RWPE2 (cell line): ENCODE results near the gene NDUFB2.
"Not testable (repeated sequence)": the region's sequence is repeated elsewhere in the genome, so short reads cannot be mapped to it uniquely, and the experiment has no call there.

Experiments
- ATAC-seq: fragments of 200-7000 bp; cut with Tn5 transposase; 3 replicates; pipeline ENCODE4 v1.9.1; 2021; ENCODE audit warnings: low read depth
- DNase-seq: peaks from one replicate; pipeline ENCODE4 v3.0.0-alpha.2; 2020; ENCODE audit warnings: low spot score
- H3K27ac ChIP-seq: fragments of 450-650 bp; 2 replicates; pipeline ENCODE4 v1.5.1; 2017; ENCODE audit warnings: mild to moderate bottlenecking; ENCODE audit not compliant: poor library complexity, severe bottlenecking
- H3K27me3 ChIP-seq: fragments of 250-450 bp; sonication (Bioruptor Pico); 2 replicates; pipeline ENCODE4 v1.5.1; 2021; ENCODE audit warnings: mild to moderate bottlenecking, moderate library complexity; ENCODE audit not compliant: insufficient read depth, poor library complexity, severe bottlenecking
- H3K36me3 ChIP-seq: fragments of 250-450 bp; sonication (Bioruptor Pico); 2 replicates; pipeline ENCODE4 v1.5.1; 2020; ENCODE audit warnings: low read depth, mild to moderate bottlenecking, moderate library complexity
- H3K4me1 ChIP-seq: fragments of 250-450 bp; sonication (Bioruptor Pico); 2 replicates; pipeline ENCODE4 v1.5.1; 2021; ENCODE audit warnings: mild to moderate bottlenecking, moderate library complexity; ENCODE audit not compliant: insufficient read depth, poor library complexity, severe bottlenecking
- H3K4me3 ChIP-seq: fragments of 250-450 bp; sonication (Bioruptor Pico); 2 replicates; pipeline ENCODE4 v1.5.1; 2021; ENCODE audit warnings: mild to moderate bottlenecking, moderate library complexity; ENCODE audit not compliant: severe bottlenecking
- H3K9me3 ChIP-seq: fragments of 250-450 bp; sonication (Bioruptor Pico); 2 replicates; pipeline ENCODE4 v1.5.1; 2021; ENCODE audit warnings: mild to moderate bottlenecking, moderate library complexity; ENCODE audit not compliant: severe bottlenecking
- CTCF ChIP-seq: fragments of 450-650 bp; IDR thresholded peaks from one replicate; pipeline ENCODE4 v1.5.1; 2017; ENCODE audit warnings: mild to moderate bottlenecking, moderate library complexity; ENCODE audit not compliant: poor library complexity, severe bottlenecking

Gene NDUFB2

DNA sequence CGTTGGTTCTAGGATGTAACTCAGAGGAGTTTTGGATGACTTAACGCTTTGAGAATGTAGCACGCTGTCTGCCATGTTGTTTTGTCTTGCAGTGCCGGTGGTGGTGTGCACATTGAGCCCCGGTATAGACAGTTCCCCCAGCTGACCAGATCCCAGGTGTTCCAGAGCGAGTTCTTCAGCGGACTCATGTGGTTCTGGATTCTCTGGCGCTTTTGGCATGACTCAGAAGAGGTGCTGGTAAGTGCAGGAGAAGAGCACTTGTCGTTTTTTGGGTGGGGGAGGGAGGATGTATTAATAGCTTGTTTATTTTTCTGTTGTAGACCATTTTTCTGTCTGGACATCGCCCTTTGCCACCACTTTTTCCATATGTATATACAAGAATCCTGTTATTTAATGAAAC, 6.3 kb downstream of the NDUFB2 start:
- Histone ChIP-seq H3K36me3 (peaks cover 60% of the 10 kb centered on the region), H3K27ac (no peak overlapping the region), H3K9me3 (no peaks in the 10 kb centered on the region), H3K4me1 (peaks cover 5% of the 10 kb centered on the region), H3K4me3 (no peak overlapping the region), H3K27me3 (no peaks in the 10 kb centered on the region)
- no peak for TF ChIP-seq CTCF
- ATAC-seq (no peak), DNase-seq (no peak)

DNA sequence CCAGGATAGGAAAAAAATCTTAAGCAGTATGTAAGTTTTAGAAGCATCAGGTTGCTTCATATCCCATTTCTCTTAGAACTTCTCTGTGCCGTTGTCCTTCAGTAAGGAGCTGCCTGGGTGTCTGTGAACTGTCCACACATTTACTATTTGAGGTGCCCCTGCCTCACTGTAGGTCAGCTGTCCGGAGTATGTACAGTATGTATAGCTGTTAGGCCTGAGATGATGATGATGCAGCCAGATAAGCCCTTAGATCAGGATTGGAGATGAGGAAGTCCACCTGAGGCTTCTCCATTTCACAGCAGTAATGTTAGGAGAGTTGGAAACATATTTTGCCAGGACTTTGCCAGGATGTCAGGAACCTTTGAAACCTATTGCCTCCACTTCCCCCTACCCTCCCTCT, 7.7 kb downstream of the NDUFB2 start:
- Histone ChIP-seq H3K36me3 (peaks cover 63% of the 10 kb centered on the region), H3K4me1 (no peaks in the 10 kb centered on the region), H3K27ac (no peak overlapping the region), H3K4me3 (no peak overlapping the region), H3K27me3 (no peaks in the 10 kb centered on the region), H3K9me3 (no peaks in the 10 kb centered on the region)
- TF ChIP-seq CTCF, result no peak
- DNase-seq (no peak), ATAC-seq (no peak)

- ATAC-seq, result no peak
- H3K4me3 ChIP-seq, result no peak overlapping the region
- H3K27me3 ChIP-seq, result no peaks in the 10 kb centered on the region
- no peak overlapping the region for H3K27ac ChIP-seq
- no peak for TF ChIP-seq CTCF
- H3K36me3 ChIP-seq, result peaks cover 42% of the 10 kb centered on the region
- no peaks in the 10 kb centered on the region for H3K4me1 ChIP-seq
- H3K9me3 ChIP-seq, result no peaks in the 10 kb centered on the region
- DNase-seq, result no peak
These were observed 10.6 kb downstream of the NDUFB2 start for GRCh38 chr7:140707132-140707531.

DNA sequence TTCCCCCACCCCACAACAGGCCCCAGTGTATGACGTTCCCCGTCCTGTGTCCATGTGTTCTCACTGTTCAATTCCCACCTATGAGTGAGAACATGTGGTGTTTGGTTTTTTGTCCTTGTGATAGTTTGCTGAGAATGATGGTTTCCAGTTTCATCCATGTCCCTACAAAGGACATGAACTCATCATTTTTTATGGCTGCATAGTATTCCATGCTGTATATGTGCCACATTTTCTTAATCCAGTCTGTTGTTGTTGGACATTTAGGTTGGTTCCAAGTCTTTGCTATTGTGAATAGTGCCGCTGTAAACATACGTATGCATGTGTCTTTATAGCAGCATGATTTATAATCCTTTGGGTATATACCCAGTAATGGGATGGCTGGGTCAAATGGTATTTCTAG, 12.3 kb downstream of the NDUFB2 start:
- DNase-seq, H3K9me3 ChIP-seq, H3K27me3 ChIP-seq, ATAC-seq, H3K4me1 ChIP-seq, H3K4me3 ChIP-seq, H3K27ac ChIP-seq: not testable (repeated sequence)
- peaks cover 32% of the 10 kb centered on the region for H3K36me3 ChIP-seq

DNA sequence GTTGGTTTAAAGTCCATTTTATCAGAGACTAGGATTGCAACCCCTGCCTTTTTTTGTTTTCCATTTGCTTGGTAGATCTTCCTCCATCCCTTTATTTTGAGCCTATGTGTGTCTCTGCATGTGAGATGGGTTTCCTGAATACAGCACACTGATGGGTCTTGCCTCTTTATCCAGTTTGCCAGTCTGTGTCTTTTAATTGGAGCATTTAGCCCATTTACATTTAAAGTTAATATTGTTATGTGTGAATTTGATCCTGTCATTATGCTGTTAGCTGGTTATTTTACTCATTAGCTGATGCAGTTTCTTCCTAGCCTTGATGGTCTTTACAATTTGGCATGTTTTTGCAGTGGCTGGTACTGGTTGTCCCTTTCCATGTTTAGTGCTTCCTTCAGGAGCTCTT, 15.9 kb downstream of the NDUFB2 start:
- not testable (repeated sequence) for H3K9me3 ChIP-seq, DNase-seq, H3K27ac ChIP-seq, H3K27me3 ChIP-seq, H3K4me1 ChIP-seq, ATAC-seq, H3K36me3 ChIP-seq, H3K4me3 ChIP-seq

- Histone ChIP-seq H3K4me1 (no peaks in the 10 kb centered on the region), H3K4me3 (no peak overlapping the region), H3K27me3 (no peaks in the 10 kb centered on the region), H3K9me3 (no peaks in the 10 kb centered on the region), H3K27ac (no peak overlapping the region), H3K36me3 (no peaks in the 10 kb centered on the region)
- no peak for DNase-seq
- no peak for ATAC-seq
- no peak for TF ChIP-seq CTCF
These were observed 18.0 kb downstream of the NDUFB2 start for GRCh38 chr7:140714331-140715040.
